Thoracic aorta (tissue), 2 donors: ENCODE results near the gene SH3PXD2A. TPM values are rescaled to one million over a fixed set of nuclear protein-coding genes. Genes with fewer than 3 reads are reported as not detected.

ENCODE experiments used
- ATAC-seq: fragments of 150-250 bp; one replicate; pipeline ENCODE4 v1.8.0; 2017; ENCODE audit warnings: low read depth; ENCODE audit not compliant: insufficient number of reproducible peaks, low FRiP score
- DNase-seq: peaks from one replicate; pipeline ENCODE4 v3.0.0-alpha.2; 2020; ENCODE audit warnings: low spot score
- H3K27ac ChIP-seq, 2 donors: fragments of 200-600 bp; sonication (generic); 1 replicate in 1 of 2; 2 replicates in 1 of 2; pipeline ENCODE4 v1.5.1; 2016; ENCODE audit warnings: mild to moderate bottlenecking in 2 of 2, moderate library complexity in 2 of 2
- H3K27me3 ChIP-seq: fragments of 200-600 bp; sonication (generic); replicated peaks from 2 replicates; pipeline ENCODE4 v1.6.0; 2016; ENCODE audit warnings: mild to moderate bottlenecking; ENCODE audit not compliant: insufficient read depth
- H3K36me3 ChIP-seq: fragments of 200-600 bp; sonication (generic); one replicate; pipeline ENCODE4 v1.5.1; 2016
- H3K4me1 ChIP-seq, 2 donors: fragments of 200-600 bp; sonication (generic); 1 replicate in 1 of 2; 2 replicates in 1 of 2; pipeline versions ENCODE4 v1.5.1 to v1.6.0; 2016; ENCODE audit warnings: low read depth in 2 of 2, mild to moderate bottlenecking in 1 of 2; ENCODE audit not compliant: control insufficient read depth in 1 of 2
- H3K4me3 ChIP-seq: fragments of 200-600 bp; sonication (generic); 2 replicates; pipeline ENCODE4 v1.5.1; 2016; ENCODE audit warnings: mild to moderate bottlenecking
- H3K9me3 ChIP-seq: fragments of 200-600 bp; sonication (generic); 2 replicates; pipeline ENCODE4 v1.5.1; 2016
- CTCF ChIP-seq: fragments of 200-600 bp; sonication (generic); IDR thresholded peaks from one replicate; pipeline ENCODE4 v1.5.1; 2019; ENCODE audit warnings: antibody characterized with exemption
- total RNA-seq, 2 donors: library from RNA; depleted of rRNA; stranded (reverse); fragments of >200 nt; gene quantifications; one replicate each; pipeline versions ENCODE4 v1.1.0 to v1.2.3, GENCODE V29; 2016

The SH3PXD2A gene
- total RNA-seq, 2 donors from 2014 or later, result 28.3 to 51.5 TPM

GRCh38 chr10:103714232-103714891 lies 141.0 kb downstream of the SH3PXD2A start:
- Histone ChIP-seq H3K27ac (no peak overlapping the region), H3K4me3 (no peak overlapping the region), H3K36me3 (no peaks in the 10 kb centered on the region), H3K27me3 (no peaks in the 10 kb centered on the region), H3K4me1 (no peaks in the 10 kb centered on the region), H3K9me3 (no peaks in the 10 kb centered on the region)
- TF ChIP-seq CTCF, result no peak
- ATAC-seq (no peak), DNase-seq (no peak)

- Histone ChIP-seq H3K27me3 (no peaks in the 10 kb centered on the region), H3K4me1 (no peaks in the 10 kb centered on the region), H3K36me3 (no peaks in the 10 kb centered on the region), H3K4me3 (no peak overlapping the region), H3K9me3 (no peaks in the 10 kb centered on the region), H3K27ac (no peak overlapping the region)
- TF ChIP-seq CTCF, result no peak
- no peak for ATAC-seq
- no peak for DNase-seq
Observed at GRCh38 chr10:103713676-103714075, 141.7 kb downstream of the SH3PXD2A start.

- peak; percentile 97 for TF ChIP-seq CTCF
- no peaks in the 10 kb centered on the region for H3K27me3 ChIP-seq
- no peak overlapping the region for H3K27ac ChIP-seq
- no peaks in the 10 kb centered on the region for H3K9me3 ChIP-seq
- no peaks in the 10 kb centered on the region for H3K36me3 ChIP-seq
- H3K4me1 ChIP-seq, result no peaks in the 10 kb centered on the region
- DNase-seq (peak; percentile 62), ATAC-seq (peak; percentile 76)
- H3K4me3 ChIP-seq, result no peak overlapping the region
Observed at GRCh38 chr10:103712898-103713498, 142.4 kb downstream of the SH3PXD2A start.

GRCh38 chr10:103712146-103712545 lies 143.2 kb downstream of the SH3PXD2A start:
- ATAC-seq (no peak), DNase-seq (no peak)
- H3K27ac ChIP-seq, result no peak overlapping the region
- no peak overlapping the region for H3K4me3 ChIP-seq
- no peaks in the 10 kb centered on the region for H3K36me3 ChIP-seq
- no peak for TF ChIP-seq CTCF
- H3K27me3 ChIP-seq, result no peaks in the 10 kb centered on the region
- H3K4me1 ChIP-seq, result no peaks in the 10 kb centered on the region
- H3K9me3 ChIP-seq, result no peaks in the 10 kb centered on the region

GRCh38 chr10:103711351-103711994 lies 143.9 kb downstream of the SH3PXD2A start:
- H3K4me1 ChIP-seq, result no peaks in the 10 kb centered on the region
- ATAC-seq, result no peak
- no peak for TF ChIP-seq CTCF
- no peaks in the 10 kb centered on the region for H3K36me3 ChIP-seq
- DNase-seq, result no peak
- H3K27ac ChIP-seq, result no peak overlapping the region
- no peaks in the 10 kb centered on the region for H3K27me3 ChIP-seq
- H3K9me3 ChIP-seq, result no peaks in the 10 kb centered on the region
- H3K4me3 ChIP-seq, result no peak overlapping the region
